PFSK-1 (cell line): ENCODE measurements around the gene KCP.

Source experiments
- REST ChIP-seq, 2 experiments: IDR thresholded peaks; 2 replicates each; pipeline versions ENCODE4 v1.6.1 to v1.8.0; 2011 to 2012; ENCODE audit warnings: low read depth in 2 of 2, low read length in 2 of 2, control low read depth in 1 of 2, inconsistent platforms in 1 of 2, mild to moderate bottlenecking in 1 of 2, moderate library complexity in 1 of 2; ENCODE audit not compliant: insufficient read depth in 1 of 2
- SIN3A ChIP-seq: IDR thresholded peaks from 2 replicates; pipeline ENCODE4 v1.6.1; 2012; ENCODE audit warnings: mild to moderate bottlenecking, low read length, moderate library complexity, borderline replicate concordance; ENCODE audit not compliant: insufficient read depth
- TAF1 ChIP-seq: IDR thresholded peaks from 2 replicates; pipeline ENCODE4 v1.6.1; 2012; ENCODE audit warnings: low read length, control low read depth, borderline replicate concordance; ENCODE audit not compliant: insufficient read depth

GRCh38 chr7:128916643-128916915 is 6.1 kb upstream of the KCP start:
- TF ChIP-seq TAF1, result no peak
- TF ChIP-seq SIN3A, result no peak
- no peak for TF ChIP-seq REST (IDR thresholded peaks at IDR 0.05; ENCODE audit: insufficient read depth in 1 of 2, low read depth in 2 of 2, low read length in 2 of 2)
